PC-9 (cell line): ENCODE data around the gene DPP4. TPM values are rescaled to one million over a fixed set of nuclear protein-coding genes. Genes with fewer than 3 reads are reported as not detected.
"Not testable (repeated sequence)": the region's sequence is repeated elsewhere in the genome, so short reads cannot be mapped to it uniquely, and the experiment has no call there.

Experiments used
- BruUV-seq: library from RNA; stranded (reverse); fragments of 400-500 nt; replicated peaks from 2 replicates; lab custom pipeline; 2021; lab: Mats Ljungman, UMichigan
- CTCF ChIA-PET: fragments of 300-600 bp; sonication (Branson Sonifier 250); formaldehyde crosslinking; loops from one replicate; lab custom pipeline; 2022; ENCODE audit warnings: antibody characterized with exemption; lab: Charles Lee
- POLR2A ChIA-PET: fragments of 300-600 bp; sonication (Branson Sonifier 250); formaldehyde crosslinking; loops from one replicate; lab custom pipeline; 2022; ENCODE audit warnings: antibody characterized with exemption; ENCODE audit not compliant: unreplicated experiment; lab: Charles Lee
- DNase-seq, 2 experiments: peaks; one replicate each; pipeline versions ENCODE4 v3.0.0 to v3.0.0-alpha.2; 2015 to 2022; ENCODE audit warnings: mixed read lengths in 1 of 2
- H2AFZ ChIP-seq: fragments of 200-600 bp; sonication (generic); 2 replicates; pipeline ENCODE4 v1.8.1; 2017; ENCODE audit warnings: antibody characterized with exemption
- H3F3A ChIP-seq: fragments of 200-600 bp; sonication (generic); 2 replicates; pipeline ENCODE4 v1.8.1; 2017; ENCODE audit warnings: antibody characterized with exemption, mild to moderate bottlenecking, low read depth; ENCODE audit not compliant: insufficient read depth
- H3K27ac ChIP-seq: fragments of 200-600 bp; sonication (generic); 2 replicates; pipeline ENCODE4 v1.6.1; 2016; ENCODE audit warnings: mixed run types
- H3K27me3 ChIP-seq: fragments of 200-600 bp; sonication (generic); 2 replicates; pipeline ENCODE4 v1.6.1; 2016; ENCODE audit warnings: low read depth, mixed run types; ENCODE audit not compliant: insufficient read depth
- H3K36me3 ChIP-seq: fragments of 200-600 bp; sonication (generic); 2 replicates; pipeline ENCODE4 v1.6.1; 2016; ENCODE audit warnings: low read depth, mixed run types
- H3K4me1 ChIP-seq: fragments of 200-600 bp; sonication (generic); replicated peaks from 2 replicates; pipeline ENCODE4 v1.6.1; 2016; ENCODE audit warnings: mixed run types; ENCODE audit not compliant: insufficient read depth
- H3K4me2 ChIP-seq: fragments of 200-600 bp; sonication (generic); 2 replicates; pipeline ENCODE4 v1.6.1; 2017; ENCODE audit warnings: mixed run types
- H3K4me3 ChIP-seq: fragments of 200-600 bp; sonication (generic); 2 replicates; pipeline ENCODE4 v1.6.1; 2016; ENCODE audit warnings: mixed run types
- H3K79me2 ChIP-seq: fragments of 200-600 bp; sonication (generic); 2 replicates; pipeline ENCODE4 v1.6.1; 2017; ENCODE audit warnings: low read depth, mixed run types
- H3K9me2 ChIP-seq: fragments of 200-600 bp; sonication (generic); 2 replicates; pipeline ENCODE4 v1.8.1; 2017; ENCODE audit warnings: mild to moderate bottlenecking; ENCODE audit not compliant: insufficient read depth
- H3K9me3 ChIP-seq: fragments of 200-600 bp; sonication (generic); 2 replicates; pipeline ENCODE4 v1.8.1; 2016; ENCODE audit warnings: low read depth; ENCODE audit not compliant: insufficient read depth
- H4K20me1 ChIP-seq: fragments of 200-600 bp; sonication (generic); 2 replicates; pipeline ENCODE4 v1.8.1; 2017; ENCODE audit not compliant: insufficient read depth
- EZH2 ChIP-seq: fragments of 200-600 bp; sonication (generic); IDR thresholded peaks from 2 replicates; pipeline ENCODE4 v1.8.0; 2017; ENCODE audit warnings: antibody characterized with exemption, low read depth
- intact Hi-C: fragments of 100-400 bp; cut with micrococcal nuclease; formaldehyde crosslinking; loops from one replicate; pipeline ENCODE4 v1.10.0; 2022; ENCODE audit not compliant: unreplicated experiment
- total RNA-seq: library from RNA; stranded (reverse); gene quantifications from 2 replicates; pipeline ENCODE4 v1.2.3, GENCODE V29; 2021
- TF ChIP-seq, protein P1 (sequence below): fragments of 200-600 bp; sonication (generic); conservative IDR thresholded peaks from 2 replicates; pipeline ENCODE4 v1.6.1; 2017; ENCODE audit warnings: mixed run types, antibody characterized with exemption, mild to moderate bottlenecking, moderate library complexity

The DPP4 gene
- total RNA-seq, 1 experiment from 2014 or later = 0.35 TPM

DNA sequence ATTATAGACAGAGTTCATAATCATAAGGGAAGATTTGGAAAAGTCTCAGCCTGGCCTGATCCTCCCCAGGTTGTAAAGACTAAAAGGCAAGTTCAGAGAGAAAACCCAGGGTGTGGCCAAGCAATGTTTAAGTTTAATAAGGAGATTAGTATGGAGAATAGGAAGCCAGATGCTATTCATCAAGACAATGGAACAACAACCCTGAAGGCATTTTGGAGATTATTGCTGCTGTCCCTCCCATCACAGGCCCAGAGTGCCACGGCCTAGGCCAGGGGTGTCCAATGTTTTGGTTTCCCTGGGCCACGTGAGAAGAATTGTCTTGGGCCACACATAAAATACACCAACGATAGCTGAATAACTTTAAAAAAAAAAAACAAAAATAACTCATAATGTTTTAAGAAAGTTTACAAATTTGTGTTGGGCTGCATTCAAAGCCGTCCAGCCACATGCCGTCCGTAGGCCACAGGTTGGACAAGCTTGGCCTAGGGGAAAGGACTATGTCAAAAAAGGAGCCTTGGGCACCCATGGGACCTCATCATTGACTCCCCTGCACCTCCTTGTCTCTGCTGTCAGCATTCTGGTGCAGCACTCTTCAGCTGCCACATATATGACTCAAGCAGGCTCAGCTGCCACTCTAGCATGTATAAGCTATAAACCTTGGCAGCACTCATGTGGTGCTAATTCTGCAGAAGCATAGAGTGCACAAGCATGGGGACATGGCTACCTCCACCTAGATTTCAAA, 20.8 kb downstream of the DPP4 start:
- no peaks in the 10 kb centered on the region for H3K36me3 ChIP-seq
- TF ChIP-seq, protein P1, sequence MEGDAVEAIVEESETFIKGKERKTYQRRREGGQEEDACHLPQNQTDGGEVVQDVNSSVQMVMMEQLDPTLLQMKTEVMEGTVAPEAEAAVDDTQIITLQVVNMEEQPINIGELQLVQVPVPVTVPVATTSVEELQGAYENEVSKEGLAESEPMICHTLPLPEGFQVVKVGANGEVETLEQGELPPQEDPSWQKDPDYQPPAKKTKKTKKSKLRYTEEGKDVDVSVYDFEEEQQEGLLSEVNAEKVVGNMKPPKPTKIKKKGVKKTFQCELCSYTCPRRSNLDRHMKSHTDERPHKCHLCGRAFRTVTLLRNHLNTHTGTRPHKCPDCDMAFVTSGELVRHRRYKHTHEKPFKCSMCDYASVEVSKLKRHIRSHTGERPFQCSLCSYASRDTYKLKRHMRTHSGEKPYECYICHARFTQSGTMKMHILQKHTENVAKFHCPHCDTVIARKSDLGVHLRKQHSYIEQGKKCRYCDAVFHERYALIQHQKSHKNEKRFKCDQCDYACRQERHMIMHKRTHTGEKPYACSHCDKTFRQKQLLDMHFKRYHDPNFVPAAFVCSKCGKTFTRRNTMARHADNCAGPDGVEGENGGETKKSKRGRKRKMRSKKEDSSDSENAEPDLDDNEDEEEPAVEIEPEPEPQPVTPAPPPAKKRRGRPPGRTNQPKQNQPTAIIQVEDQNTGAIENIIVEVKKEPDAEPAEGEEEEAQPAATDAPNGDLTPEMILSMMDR = no peak
- TF ChIP-seq EZH2 = no peak
- no peak for DNase-seq
- H3K4me2 ChIP-seq = no peak overlapping the region
- no peaks in the 10 kb centered on the region; the same call in 1 of the 2 replicates for H3K9me3 ChIP-seq
- H3K79me2 ChIP-seq = no peaks in the 10 kb centered on the region
- no peaks in the 10 kb centered on the region for H3F3A ChIP-seq
- no peaks in the 10 kb centered on the region for H3K9me2 ChIP-seq
- intact Hi-C loops = no loop called here
- ChIA-PET POLR2A (no interaction called here), CTCF (no interaction called here)
- no peaks in the 10 kb centered on the region for H3K27me3 ChIP-seq
- no peaks in the 10 kb centered on the region for H4K20me1 ChIP-seq
- no peak overlapping the region for H2AFZ ChIP-seq
- no peaks in the 10 kb centered on the region for H3K4me1 ChIP-seq
- no TSS peak for BruUV-seq
- H3K4me3 ChIP-seq = no peak overlapping the region
- no peak overlapping the region for H3K27ac ChIP-seq

DNA sequence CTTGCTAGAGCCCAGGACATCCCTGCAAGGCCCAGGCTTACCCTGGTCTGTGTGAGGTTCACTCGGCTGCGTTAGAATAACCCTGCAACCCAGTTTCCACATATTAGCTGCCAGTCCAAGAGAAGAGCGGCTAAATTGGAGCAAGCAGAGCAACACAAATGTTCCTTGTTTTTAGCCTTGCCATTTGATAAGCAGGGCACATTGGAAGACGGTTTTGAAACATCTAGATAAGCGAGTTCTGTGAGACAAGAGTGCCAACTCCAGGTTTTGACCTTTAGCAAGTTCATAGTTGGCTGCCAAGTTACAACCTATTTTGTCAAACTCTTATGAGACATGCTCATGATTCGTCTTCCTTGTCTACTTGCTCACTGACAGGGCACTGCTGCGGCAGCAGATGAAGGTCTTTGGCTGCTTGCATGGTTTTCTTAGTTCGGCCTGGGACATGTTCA, 23.5 kb downstream of the DPP4 start:
- intact Hi-C loops = no loop called here
- no peaks in the 10 kb centered on the region for H3K9me2 ChIP-seq
- H3K4me2 ChIP-seq = no peak overlapping the region
- ChIA-PET CTCF (no interaction called here), POLR2A (no interaction called here)
- no peak for DNase-seq
- H2AFZ ChIP-seq = no peak overlapping the region
- H3K79me2 ChIP-seq = no peaks in the 10 kb centered on the region
- H3K4me3 ChIP-seq = no peak overlapping the region
- no peaks in the 10 kb centered on the region for H4K20me1 ChIP-seq
- H3K27ac ChIP-seq = no peak overlapping the region
- H3K36me3 ChIP-seq = no peaks in the 10 kb centered on the region
- no peaks in the 10 kb centered on the region for H3K27me3 ChIP-seq
- H3F3A ChIP-seq = no peaks in the 10 kb centered on the region
- H3K4me1 ChIP-seq = no peaks in the 10 kb centered on the region
- BruUV-seq = no TSS peak
- TF ChIP-seq EZH2 = no peak
- TF ChIP-seq, protein P1 = no peak
- no peaks in the 10 kb centered on the region for H3K9me3 ChIP-seq

DNA sequence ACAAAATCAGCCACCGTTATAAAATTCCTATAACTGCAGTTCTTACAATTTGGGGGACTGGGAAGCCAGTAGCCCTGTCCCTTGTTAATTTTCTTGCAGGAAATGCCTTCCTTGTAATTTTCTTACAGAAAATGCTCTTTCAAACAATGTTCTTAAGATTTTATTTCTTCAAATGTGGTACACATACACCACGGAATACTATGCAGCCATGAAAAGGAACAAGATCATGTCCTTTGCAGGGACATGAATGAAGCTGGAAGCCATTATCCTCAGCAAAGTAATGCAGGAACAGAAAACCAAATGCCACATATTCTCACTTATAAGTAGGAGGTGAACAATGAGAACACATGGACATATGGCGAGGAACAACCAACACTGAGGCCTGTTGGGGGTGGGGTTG, 24.9 kb downstream of the DPP4 start:
- H3K9me2 ChIP-seq, intact Hi-C loops, H3F3A ChIP-seq, H3K4me1 ChIP-seq, POLR2A ChIA-PET, H3K79me2 ChIP-seq, DNase-seq, BruUV-seq, H3K4me2 ChIP-seq, H3K27ac ChIP-seq, H3K36me3 ChIP-seq, H4K20me1 ChIP-seq, H3K4me3 ChIP-seq, H3K9me3 ChIP-seq, H2AFZ ChIP-seq, H3K27me3 ChIP-seq: not testable (repeated sequence)
- CTCF ChIA-PET = interaction anchor here (0.6 kb wide), 1 partner anchor 251 kb away, joined by 5 read pairs; no protein-coding TSS in a partner anchor
